SK-N-SH treated with all-trans-retinoic acid at 6 μM for 48 hours (cell line): Measurements from ENCODE around the gene OBSCN.

ENCODE experiments used
- ATAC-seq: fragments of 200-7000 bp; cut with Tn5 transposase; 3 replicates; pipeline ENCODE4 v1.9.1; 2020; ENCODE audit warnings: mild to moderate bottlenecking, moderate library complexity
- BACH2 ChIP-seq: fragments of 250-450 bp; sonication (Bioruptor Pico); IDR thresholded peaks from 2 replicates; pipeline ENCODE4 v1.9.0; 2021; ENCODE audit warnings: mild to moderate bottlenecking, borderline replicate concordance
- CREB5 ChIP-seq: fragments of 250-450 bp; sonication (Bioruptor Pico); IDR thresholded peaks from 2 replicates; pipeline ENCODE4 v1.5.1; 2020; ENCODE audit warnings: low read depth, mild to moderate bottlenecking, moderate library complexity
- CSRNP3 ChIP-seq: fragments of 250-450 bp; sonication (Bioruptor Pico); IDR thresholded peaks from 2 replicates; pipeline ENCODE4 v1.5.1; 2021; ENCODE audit warnings: mild to moderate bottlenecking, moderate library complexity
- GLIS3 ChIP-seq: fragments of 250-450 bp; sonication (Bioruptor Pico); IDR thresholded peaks from 2 replicates; pipeline ENCODE4 v1.5.0; 2020; ENCODE audit warnings: mild to moderate bottlenecking, moderate library complexity
- ISL1 ChIP-seq: fragments of 250-450 bp; sonication (Bioruptor Pico); IDR thresholded peaks from 2 replicates; pipeline ENCODE4 v2.1.2; 2022; ENCODE audit warnings: mild to moderate bottlenecking, moderate library complexity
- OSR1 ChIP-seq: fragments of 250-450 bp; sonication (Bioruptor Pico); IDR thresholded peaks from 2 replicates; pipeline ENCODE4 v1.8.0; 2022; ENCODE audit warnings: moderate library complexity, mild to moderate bottlenecking, inconsistent platforms
- PATZ1 ChIP-seq: fragments of 250-450 bp; sonication (Bioruptor Pico); IDR thresholded peaks from 2 replicates; pipeline ENCODE4 v1.8.0; 2020; ENCODE audit warnings: mild to moderate bottlenecking, moderate library complexity, borderline replicate concordance
- PPARA ChIP-seq: fragments of 250-450 bp; sonication (Bioruptor Pico); IDR thresholded peaks from 2 replicates; pipeline ENCODE4 v1.5.0; 2020; ENCODE audit warnings: mild to moderate bottlenecking, borderline replicate concordance
- RARB ChIP-seq: fragments of 250-450 bp; sonication (Bioruptor Pico); IDR thresholded peaks from 2 replicates; pipeline ENCODE4 v1.8.0; 2021; ENCODE audit warnings: mild to moderate bottlenecking, moderate library complexity
- SNAI2 ChIP-seq: fragments of 250-450 bp; sonication (Bioruptor Pico); IDR thresholded peaks from 2 replicates; pipeline ENCODE4 v1.5.0; 2020; ENCODE audit warnings: mild to moderate bottlenecking, moderate library complexity
- TOX ChIP-seq: fragments of 250-450 bp; sonication (Bioruptor Pico); IDR thresholded peaks from 2 replicates; pipeline ENCODE4 v1.8.0; 2021; ENCODE audit warnings: mild to moderate bottlenecking, moderate library complexity, borderline replicate concordance
- ZC3H10 ChIP-seq: fragments of 250-450 bp; sonication (Bioruptor Pico); IDR thresholded peaks from 2 replicates; pipeline ENCODE4 v1.5.1; 2021; ENCODE audit warnings: mild to moderate bottlenecking, moderate library complexity
- ZFP3 ChIP-seq: fragments of 250-450 bp; sonication (Bioruptor Pico); IDR thresholded peaks from 2 replicates; pipeline ENCODE4 v1.5.0; 2020; ENCODE audit warnings: mild to moderate bottlenecking, moderate library complexity
- ZFP30 ChIP-seq: fragments of 450-650 bp; formaldehyde crosslinking; IDR thresholded peaks from 2 replicates; pipeline ENCODE4 v1.5.0; 2022; ENCODE audit warnings: mild to moderate bottlenecking, moderate library complexity
- ZNF565 ChIP-seq: fragments of 450-650 bp; formaldehyde crosslinking; conservative IDR thresholded peaks from 2 replicates; pipeline ENCODE4 v1.5.0; 2020; ENCODE audit warnings: low read depth, mild to moderate bottlenecking, moderate library complexity
- ZNF70 ChIP-seq: fragments of 450-650 bp; formaldehyde crosslinking; IDR thresholded peaks from 2 replicates; pipeline ENCODE4 v1.5.0; 2020; ENCODE audit warnings: mild to moderate bottlenecking, moderate library complexity
- ZNF8 ChIP-seq: fragments of 450-650 bp; formaldehyde crosslinking; IDR thresholded peaks from 2 replicates; pipeline ENCODE4 v1.5.0; 2020; ENCODE audit warnings: mild to moderate bottlenecking, moderate library complexity
- TF ChIP-seq, protein P1 (sequence below): fragments of 250-450 bp; sonication (Bioruptor Pico); IDR thresholded peaks from 2 replicates; pipeline ENCODE4 v1.5.0; 2020; ENCODE audit warnings: mild to moderate bottlenecking, moderate library complexity

OBSCN gene

DNA sequence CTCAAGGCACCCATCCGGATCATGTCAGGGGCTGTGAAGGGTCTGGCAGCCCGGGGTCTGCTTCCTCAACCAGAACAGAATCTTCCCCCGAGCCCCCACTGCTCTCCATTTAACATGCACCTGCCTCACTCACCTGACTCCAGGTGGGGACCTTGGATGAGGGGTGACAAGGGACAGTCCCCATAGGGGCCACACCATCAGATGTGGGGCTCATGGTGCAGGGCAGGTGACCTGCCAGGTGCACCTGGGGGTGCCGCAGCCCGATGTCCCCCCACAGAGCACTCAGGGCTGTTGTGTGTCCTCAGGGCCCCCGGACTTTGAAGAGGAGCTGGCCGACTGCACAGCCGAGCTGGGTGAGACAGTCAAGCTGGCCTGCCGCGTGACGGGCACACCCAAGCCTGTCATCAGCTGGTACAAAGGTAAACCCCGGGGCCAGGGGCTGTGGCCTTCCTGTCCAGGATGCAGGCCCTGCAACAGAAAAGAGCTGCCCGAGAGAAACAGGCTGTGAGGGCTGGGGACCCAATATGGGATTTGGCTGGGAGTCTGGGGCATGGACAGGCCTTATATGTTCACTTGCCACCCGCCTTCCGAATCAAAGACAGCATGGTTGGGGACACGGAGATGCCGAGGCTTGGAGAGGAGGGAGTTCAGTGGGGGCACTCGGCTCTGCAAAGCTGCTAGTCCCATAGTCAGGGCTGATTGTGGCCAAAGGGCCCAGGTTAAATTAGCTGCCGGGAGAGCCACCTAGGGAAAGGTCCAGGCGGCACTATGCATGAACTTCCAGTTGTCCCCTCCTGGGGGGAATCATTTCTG, 134.2 kb downstream of the OBSCN start (continued):
- no peak for TF ChIP-seq PATZ1 (CRISPR knock-in tag)
- no peak for TF ChIP-seq CSRNP3

GRCh38 chr1:228342627-228343190, 134.9 kb downstream of the OBSCN start:
- no peak for ATAC-seq
- no peak for TF ChIP-seq BACH2 (CRISPR knock-in tag)
- no peak for TF ChIP-seq ZFP30
- TF ChIP-seq SNAI2 (CRISPR knock-in tag): no peak
- TF ChIP-seq GLIS3 (CRISPR knock-in tag): no peak
- no peak for TF ChIP-seq ZNF565 (CRISPR knock-in tag)
- TF ChIP-seq TOX: no peak
- no peak for TF ChIP-seq ISL1
- TF ChIP-seq ZFP3: no peak
- TF ChIP-seq CREB5: no peak
- TF ChIP-seq ZC3H10: no peak
- TF ChIP-seq, protein P1, sequence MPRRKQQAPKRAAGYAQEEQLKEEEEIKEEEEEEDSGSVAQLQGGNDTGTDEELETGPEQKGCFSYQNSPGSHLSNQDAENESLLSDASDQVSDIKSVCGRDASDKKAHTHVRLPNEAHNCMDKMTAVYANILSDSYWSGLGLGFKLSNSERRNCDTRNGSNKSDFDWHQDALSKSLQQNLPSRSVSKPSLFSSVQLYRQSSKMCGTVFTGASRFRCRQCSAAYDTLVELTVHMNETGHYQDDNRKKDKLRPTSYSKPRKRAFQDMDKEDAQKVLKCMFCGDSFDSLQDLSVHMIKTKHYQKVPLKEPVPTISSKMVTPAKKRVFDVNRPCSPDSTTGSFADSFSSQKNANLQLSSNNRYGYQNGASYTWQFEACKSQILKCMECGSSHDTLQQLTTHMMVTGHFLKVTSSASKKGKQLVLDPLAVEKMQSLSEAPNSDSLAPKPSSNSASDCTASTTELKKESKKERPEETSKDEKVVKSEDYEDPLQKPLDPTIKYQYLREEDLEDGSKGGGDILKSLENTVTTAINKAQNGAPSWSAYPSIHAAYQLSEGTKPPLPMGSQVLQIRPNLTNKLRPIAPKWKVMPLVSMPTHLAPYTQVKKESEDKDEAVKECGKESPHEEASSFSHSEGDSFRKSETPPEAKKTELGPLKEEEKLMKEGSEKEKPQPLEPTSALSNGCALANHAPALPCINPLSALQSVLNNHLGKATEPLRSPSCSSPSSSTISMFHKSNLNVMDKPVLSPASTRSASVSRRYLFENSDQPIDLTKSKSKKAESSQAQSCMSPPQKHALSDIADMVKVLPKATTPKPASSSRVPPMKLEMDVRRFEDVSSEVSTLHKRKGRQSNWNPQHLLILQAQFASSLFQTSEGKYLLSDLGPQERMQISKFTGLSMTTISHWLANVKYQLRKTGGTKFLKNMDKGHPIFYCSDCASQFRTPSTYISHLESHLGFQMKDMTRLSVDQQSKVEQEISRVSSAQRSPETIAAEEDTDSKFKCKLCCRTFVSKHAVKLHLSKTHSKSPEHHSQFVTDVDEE (CRISPR knock-in tag): no peak
- TF ChIP-seq PPARA (CRISPR knock-in tag): no peak
- TF ChIP-seq, all 23 proteins: peak for 0

DNA sequence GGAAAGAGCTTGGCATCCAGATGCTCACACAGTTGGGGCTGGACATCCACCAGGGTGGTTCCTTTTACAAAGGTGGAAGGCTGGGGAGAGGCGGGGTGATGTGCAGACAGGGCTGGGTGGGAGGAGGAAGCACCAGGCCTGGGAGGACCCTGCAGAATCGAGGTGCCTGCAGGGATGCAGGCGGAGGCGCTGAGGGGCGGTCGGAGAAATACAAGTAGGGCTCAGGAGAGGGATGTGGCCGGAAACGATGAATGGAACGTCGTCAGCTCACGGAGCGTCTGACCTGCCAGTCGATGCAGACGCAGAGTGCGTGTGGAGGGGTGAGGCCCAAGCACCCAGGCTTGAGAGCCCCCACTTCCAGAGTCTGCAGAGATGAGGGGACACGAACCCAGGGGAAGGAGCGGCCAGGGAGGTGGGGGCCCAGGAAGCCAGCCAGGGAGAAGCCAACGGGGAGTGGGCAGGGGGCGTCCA, 135.4 kb downstream of the OBSCN start:
- ATAC-seq: no peak
- no peak for TF ChIP-seq ZFP30
- no peak for TF ChIP-seq OSR1 (CRISPR knock-in tag)
- no peak for TF ChIP-seq CSRNP3
- TF ChIP-seq GLIS3 (CRISPR knock-in tag): no peak
- TF ChIP-seq PPARA (CRISPR knock-in tag): no peak
- TF ChIP-seq ZFP3: no peak
- no peak for TF ChIP-seq ZNF8 (CRISPR knock-in tag)
- no peak for TF ChIP-seq ZNF565 (CRISPR knock-in tag)
- no peak for TF ChIP-seq ISL1
- TF ChIP-seq ZC3H10: no peak
- no peak for TF ChIP-seq RARB (CRISPR knock-in tag)
- TF ChIP-seq CREB5: no peak
- no peak for TF ChIP-seq TOX
- TF ChIP-seq ZNF70: no peak
